H9 (cell line): Measurements from ENCODE around the gene PLPPR4. TPM values are rescaled to one million over a fixed set of nuclear protein-coding genes. Genes with fewer than 3 reads are reported as not detected.

Source experiments
- DNase-seq: peaks from one replicate; pipeline ENCODE4 v3.0.0-alpha.2; 2017
- H2AFZ ChIP-seq: one replicate; pipeline ENCODE4 v1.6.1; 2013; ENCODE audit warnings: mild to moderate bottlenecking, low read length, control low read depth, moderate library complexity
- H2AK5ac ChIP-seq: 2 replicates; pipeline ENCODE4 v1.6.1; 2013; ENCODE audit warnings: low read length, control low read depth, mixed read lengths; ENCODE audit not compliant: insufficient read length
- H2BK120ac ChIP-seq: one replicate; pipeline ENCODE4 v1.6.1; 2013; ENCODE audit warnings: low read depth, mild to moderate bottlenecking, low read length, control low read depth, inconsistent platforms; ENCODE audit not compliant: poor library complexity, severe bottlenecking
- H2BK12ac ChIP-seq: 2 replicates; pipeline ENCODE4 v1.6.1; 2013; ENCODE audit warnings: low read length, control low read depth, mixed read lengths, low read depth; ENCODE audit not compliant: insufficient read length
- H2BK15ac ChIP-seq: 2 replicates; pipeline ENCODE4 v1.6.1; 2013; ENCODE audit warnings: low read depth, low read length, control low read depth
- H2BK20ac ChIP-seq: one replicate; pipeline ENCODE4 v1.6.1; 2013; ENCODE audit warnings: low read depth, mild to moderate bottlenecking, low read length, control low read depth, inconsistent platforms; ENCODE audit not compliant: poor library complexity, severe bottlenecking
- H2BK5ac ChIP-seq: 2 replicates; pipeline ENCODE4 v1.6.1; 2013; ENCODE audit warnings: low read length, control low read depth, mixed read lengths; ENCODE audit not compliant: insufficient read length
- H3K14ac ChIP-seq: 2 replicates; pipeline ENCODE4 v1.6.1; 2013; ENCODE audit warnings: low read length, control low read depth; ENCODE audit not compliant: insufficient read depth
- H3K18ac ChIP-seq: 2 replicates; pipeline ENCODE4 v1.6.1; 2013; ENCODE audit warnings: low read depth, mild to moderate bottlenecking, mixed read lengths, low read length, control low read depth; ENCODE audit not compliant: insufficient read length
- H3K23ac ChIP-seq: 2 replicates; pipeline ENCODE4 v1.6.1; 2013; ENCODE audit warnings: low read length, control low read depth, mixed read lengths, low read depth; ENCODE audit not compliant: insufficient read length
- H3K23me2 ChIP-seq: 2 replicates; pipeline ENCODE4 v1.6.1; 2013; ENCODE audit warnings: low read depth, mild to moderate bottlenecking, mixed read lengths, low read length, control low read depth; ENCODE audit not compliant: insufficient read length, poor library complexity, severe bottlenecking
- H3K27ac ChIP-seq: 2 replicates; pipeline ENCODE4 v1.5.1; 2013; ENCODE audit warnings: low read length, control low read depth, mixed read lengths, low read depth; ENCODE audit not compliant: insufficient read length
- H3K27me3 ChIP-seq: 2 replicates; pipeline ENCODE4 v1.6.1; 2013; ENCODE audit warnings: low read length, control low read depth, inconsistent platforms; ENCODE audit not compliant: insufficient read depth
- H3K4ac ChIP-seq: 2 replicates; pipeline ENCODE4 v1.6.1; 2013; ENCODE audit warnings: low read depth, mild to moderate bottlenecking, control low read depth, inconsistent platforms, low read length, moderate library complexity
- H3K4me1 ChIP-seq: 2 replicates; pipeline ENCODE4 v1.6.1; 2013; ENCODE audit warnings: low read length, control low read depth, inconsistent platforms; ENCODE audit not compliant: insufficient read depth
- H3K4me2 ChIP-seq: 2 replicates; pipeline ENCODE4 v1.6.1; 2013; ENCODE audit warnings: low read length, control low read depth, mixed read lengths; ENCODE audit not compliant: insufficient read length, insufficient read depth
- H3K56ac ChIP-seq: 2 replicates; pipeline ENCODE4 v1.6.1; 2013; ENCODE audit warnings: low read depth, mild to moderate bottlenecking, mixed read lengths, low read length, control low read depth; ENCODE audit not compliant: insufficient read length
- H3K79me1 ChIP-seq: 2 replicates; pipeline ENCODE4 v1.6.1; 2013; ENCODE audit warnings: low read depth, mild to moderate bottlenecking, moderate library complexity, low read length, control low read depth, inconsistent platforms; ENCODE audit not compliant: insufficient read depth, poor library complexity, severe bottlenecking
- H3K79me2 ChIP-seq: 2 replicates; pipeline ENCODE4 v1.6.1; 2013; ENCODE audit warnings: low read length, control low read depth, inconsistent platforms; ENCODE audit not compliant: insufficient read depth
- H3K9ac ChIP-seq: 2 replicates; pipeline ENCODE4 v1.6.1; 2013; ENCODE audit warnings: low read length, control low read depth, mixed read lengths; ENCODE audit not compliant: insufficient read length; ENCODE audit errors: extremely low read depth
- H3K9me3 ChIP-seq: one replicate; pipeline ENCODE4 v1.6.1; 2013; ENCODE audit warnings: low read depth, low read length, inconsistent platforms; ENCODE audit not compliant: control insufficient read depth
- H3T11ph ChIP-seq: one replicate; pipeline ENCODE4 v1.6.1; 2013; ENCODE audit warnings: mild to moderate bottlenecking, low read length, control low read depth, inconsistent platforms
- H4K20me1 ChIP-seq: one replicate; pipeline ENCODE4 v1.6.1; 2013; ENCODE audit not compliant: control insufficient read depth, insufficient read length, insufficient read depth
- H4K5ac ChIP-seq: 2 replicates; pipeline ENCODE4 v1.6.1; 2013; ENCODE audit warnings: low read depth, mild to moderate bottlenecking, mixed read lengths, low read length, control low read depth; ENCODE audit not compliant: insufficient read length
- H4K8ac ChIP-seq: replicated peaks from 2 replicates; pipeline ENCODE4 v1.6.1; 2013; ENCODE audit warnings: low read length, control low read depth, mixed read lengths, low read depth; ENCODE audit not compliant: insufficient read length
- H4K91ac ChIP-seq: 2 replicates; pipeline ENCODE4 v1.6.1; 2013; ENCODE audit warnings: low read depth, mild to moderate bottlenecking, moderate library complexity, mixed read lengths, low read length, control low read depth; ENCODE audit not compliant: insufficient read length
- H3K27ac Mint-ChIP-seq, 3 experiments: 2 replicates in 2 of 3; 3 replicates in 1 of 3; pipeline ENCODE4 v1.8.0; 2020 to 2021; ENCODE audit warnings: mixed read lengths in 3 of 3, mild to moderate bottlenecking in 1 of 3, moderate library complexity in 1 of 3
- H3K27me3 Mint-ChIP-seq: 2 replicates; pipeline ENCODE4 v1.8.0; 2021; ENCODE audit warnings: low read depth, mild to moderate bottlenecking, moderate library complexity, mixed read lengths
- H3K36me3 Mint-ChIP-seq, 3 experiments: 2 replicates in 2 of 3; 3 replicates in 1 of 3; pipeline ENCODE4 v1.8.0; 2020 to 2021; ENCODE audit warnings: low read depth in 3 of 3, mixed read lengths in 3 of 3; ENCODE audit not compliant: insufficient read depth in 1 of 3
- H3K4me1 Mint-ChIP-seq, 2 experiments: 2 replicates each; pipeline ENCODE4 v1.8.0; 2020; ENCODE audit warnings: mixed read lengths in 2 of 2
- H3K4me3 Mint-ChIP-seq, 2 experiments: 2 replicates in 1 of 2; 3 replicates in 1 of 2; pipeline ENCODE4 v1.8.0; 2020 to 2021; ENCODE audit warnings: mild to moderate bottlenecking in 2 of 2, mixed read lengths in 2 of 2, moderate library complexity in 1 of 2
- H3K9me3 Mint-ChIP-seq, 2 experiments: 2 replicates in 1 of 2; 3 replicates in 1 of 2; pipeline ENCODE4 v1.8.0; 2020; ENCODE audit warnings: mild to moderate bottlenecking in 2 of 2, mixed read lengths in 2 of 2, moderate library complexity in 1 of 2
- CTCF ChIP-seq: fragments of 200-600 bp; sonication (generic); conservative IDR thresholded peaks from 3 replicates; pipeline ENCODE4 v1.8.0; 2021; ENCODE audit warnings: antibody characterized with exemption, mild to moderate bottlenecking
- WGBS: extraction: QIAGEN DNeasy Blood & Tissue Kit; methylation state at CpG from one replicate; pipeline ENCODE4 v1.1.7; 2013; ENCODE audit warnings: missing lambda C conversion rate, low lambda C conversion rate, mixed read lengths; ENCODE audit not compliant: insufficient read length; ENCODE audit errors: extremely low coverage; 5-methylcytosine and 5-hydroxymethylcytosine counted together
- total RNA-seq: library from RNA; stranded (reverse); gene quantifications from 2 replicates; pipeline ENCODE4 v1.2.1, GENCODE V29; 2021

Gene PLPPR4
- total RNA-seq, 1 experiment from 2014 or later: 0.31 TPM

GRCh38 chr1:99327357-99327756, 63.1 kb downstream of the PLPPR4 start:
- no peak overlapping the region for H3K27ac ChIP-seq
- no peak overlapping the region; the same call in 1 of the 2 replicates for H3K4ac ChIP-seq
- H3K79me2 ChIP-seq: no peaks in the 10 kb centered on the region
- Mint-ChIP-seq H3K36me3 (no peaks in the 10 kb centered on the region; a peak in 1 of 7 replicates), H3K27ac (peak overlapping the region in 1 of 3 experiments; percentile 70; a peak in 2 of 7 replicates), H3K4me3 (no peak overlapping the region), H3K9me3 (no peaks in the 10 kb centered on the region), H3K27me3 (no peaks in the 10 kb centered on the region), H3K4me1 (peaks cover 26 to 30% of the 10 kb centered on the region in 2 experiments)
- no peak overlapping the region for H2BK20ac ChIP-seq
- H3K4me2 ChIP-seq: peak overlapping the region; percentile 0
- H3K23me2 ChIP-seq: no peaks in the 10 kb centered on the region
- peak overlapping the region; percentile 10 for H3T11ph ChIP-seq
- no peaks in the 10 kb centered on the region for H3K79me1 ChIP-seq
- H2AFZ ChIP-seq: no peak overlapping the region
- no peak overlapping the region for H2BK12ac ChIP-seq
- no peak overlapping the region for H2AK5ac ChIP-seq
- no peak overlapping the region for H3K23ac ChIP-seq
- TF ChIP-seq CTCF: no peak
- H4K5ac ChIP-seq: no peak overlapping the region
- H3K14ac ChIP-seq: no peak overlapping the region; the same call in 1 of the 2 replicates
- H2BK15ac ChIP-seq: no peak overlapping the region
- H3K4me1 ChIP-seq: peaks cover 2% of the 10 kb centered on the region; the same call in 1 of the 2 replicates
- no peak overlapping the region for H4K8ac ChIP-seq
- DNase-seq: peak; percentile 31
- no peak overlapping the region for H4K91ac ChIP-seq
- no peak overlapping the region for H2BK120ac ChIP-seq
- no peaks in the 10 kb centered on the region for H3K9me3 ChIP-seq
- H4K20me1 ChIP-seq: no peaks in the 10 kb centered on the region
- H3K27me3 ChIP-seq: no peaks in the 10 kb centered on the region
- no CpG with 5 or more reads among the region's 3 CpGs for WGBS
- no peak overlapping the region for H3K56ac ChIP-seq
- no peak overlapping the region for H2BK5ac ChIP-seq
- no peak overlapping the region for H3K18ac ChIP-seq
- H3K9ac ChIP-seq: no peak overlapping the region
